Measurements from ENCODE around the gene PPP2R3B.

- TF ChIP-seq CTCF (IDR thresholded peaks at IDR 0.05; ENCODE audit: poor library complexity) (no peak), EZH2 (IDR thresholded peaks at IDR 0.05; ENCODE audit: borderline replicate concordance) (no peak)
These were observed 51.5 kb downstream of the PPP2R3B start for GRCh38 chrX:334971-335757.
